Daoy (cell line): ENCODE measurements around the gene NDUFA5. TPM values are rescaled to one million over a fixed set of nuclear protein-coding genes. Genes with fewer than 3 reads are reported as not detected.

Experiments
- DNase-seq: peaks from one replicate; pipeline ENCODE4 v3.0.0-alpha.2; 2015; ENCODE audit warnings: low read depth
- total RNA-seq: library from RNA; depleted of rRNA; stranded (reverse); fragments of >200 nt; shearing (Covaris generic); gene quantifications from 2 replicates; pipeline ENCODE4 v1.2.3, GENCODE V29; 2014; rRNA removed

The NDUFA5 gene
- 149 and 168 TPM in 2 replicates for total RNA-seq

GRCh38 chr7:123557398-123558288, at the start of gene NDUFA5:
NDUFA5 (minus strand) TSS chr7:123557818; CDS start chr7:123557795, 23 bp downstream.
- DNase-seq, result peak; percentile 100

- DNase-seq, result no peak
Observed at GRCh38 chr7:123604739-123605138, 47.1 kb upstream of the NDUFA5 start.

- DNase-seq, result no peak
Observed at GRCh38 chr7:123602648-123603047, 45.0 kb upstream of the NDUFA5 start.

DNA sequence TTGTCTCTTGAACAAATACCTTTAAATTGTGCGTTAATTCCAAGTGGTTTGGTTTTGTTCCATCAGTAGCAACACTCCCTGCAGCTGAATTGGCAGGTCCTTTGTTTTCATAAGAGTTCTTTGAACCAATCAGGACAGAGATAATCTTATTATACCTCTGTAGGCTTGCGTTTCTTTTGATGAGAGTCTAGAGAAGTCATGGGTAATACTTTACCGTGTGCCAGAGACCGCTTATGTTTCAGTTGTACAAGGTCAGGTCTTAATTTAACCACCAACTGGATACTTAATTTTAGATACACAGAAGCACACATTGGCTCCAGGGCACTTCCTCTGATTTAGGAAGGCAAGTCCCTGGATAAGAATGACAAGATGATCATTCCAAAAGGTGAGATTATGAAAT, 43.9 kb upstream of the NDUFA5 start, which contains the start of gene ASB15:
Gene ASB15 (plus strand): TSS at position 292 of the 400 bp plus-strand sequence. CDS start 12,682 bp downstream, outside the sequence.
- DNase-seq, result no peak

- DNase-seq, result no peak
Observed at GRCh38 chr7:123600876-123601275, 43.3 kb upstream of the NDUFA5 start.

DNA sequence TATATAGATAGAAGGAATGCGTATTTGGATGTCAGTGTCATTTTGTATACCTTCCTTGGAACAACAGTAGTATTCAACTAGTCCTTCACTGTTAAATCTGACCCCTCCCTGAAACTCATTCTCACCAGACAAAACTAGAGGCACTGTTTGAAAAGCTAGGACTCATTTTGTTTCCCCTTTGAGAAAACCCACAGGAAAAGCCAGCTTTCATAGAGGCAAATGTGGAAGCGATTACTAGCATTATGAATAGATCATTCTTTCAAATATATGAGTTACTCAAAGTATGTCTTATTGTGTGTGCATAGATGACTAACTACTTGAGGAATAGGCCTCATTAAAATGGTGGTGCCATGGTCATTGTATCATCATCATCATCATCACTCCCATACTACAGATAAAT, 42.1 kb upstream of the NDUFA5 start:
- no peak for DNase-seq

GRCh38 chr7:123598657-123599056, 41.0 kb upstream of the NDUFA5 start:
- no peak for DNase-seq

GRCh38 chr7:123594813-123595241, 37.2 kb upstream of the NDUFA5 start:
- peak; percentile 49 for DNase-seq

GRCh38 chr7:123588376-123588775, 30.8 kb upstream of the NDUFA5 start:
- DNase-seq, result no peak

DNA sequence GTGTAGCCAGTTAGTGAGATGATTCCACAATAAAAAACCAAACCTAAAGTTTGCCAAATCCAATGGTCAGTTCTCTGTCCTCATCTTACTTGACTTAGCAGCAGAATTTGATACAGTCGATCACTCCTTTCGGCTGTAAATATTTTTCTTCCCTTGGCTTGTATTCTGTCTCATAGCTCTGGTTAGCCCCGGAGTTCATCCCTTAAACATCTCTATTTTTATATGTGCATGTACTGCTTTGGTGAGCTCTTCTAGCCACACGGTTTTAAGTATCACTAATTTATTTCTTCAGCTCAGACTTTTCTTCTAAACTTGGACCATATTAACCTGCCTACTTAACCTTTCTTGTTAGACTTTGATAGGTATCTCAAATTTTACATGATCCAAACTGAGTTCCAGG, 26.2 kb upstream of the NDUFA5 start:
- no peak for DNase-seq

- no peak for DNase-seq
Observed at GRCh38 chr7:123581162-123581459, 23.5 kb upstream of the NDUFA5 start.

GRCh38 chr7:123580406-123581161, 23.0 kb upstream of the NDUFA5 start:
- peak; percentile 55 for DNase-seq

DNA sequence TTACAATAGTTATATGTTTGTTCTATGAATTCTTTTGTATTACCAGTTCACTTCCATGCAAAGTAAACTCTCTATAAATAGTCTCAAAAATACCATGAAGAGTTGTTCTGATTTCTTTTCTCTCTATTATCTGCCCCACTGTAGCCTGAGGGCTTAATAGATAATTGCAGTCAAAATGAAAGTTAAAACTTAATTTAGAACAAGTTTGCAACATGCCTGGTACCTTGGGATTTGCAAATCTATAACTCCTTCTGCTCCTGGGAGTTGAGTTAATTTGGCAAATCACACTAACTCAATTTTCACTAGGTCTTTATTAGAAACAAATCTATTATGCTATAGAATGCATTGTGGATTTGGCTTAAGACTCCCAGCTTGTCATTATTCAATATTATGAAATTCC, 21.8 kb upstream of the NDUFA5 start:
- no peak for DNase-seq

GRCh38 chr7:123573896-123574467, 16.4 kb upstream of the NDUFA5 start:
- no peak for DNase-seq

- DNase-seq, result no peak
Observed at GRCh38 chr7:123573341-123573740, 15.7 kb upstream of the NDUFA5 start.

- DNase-seq, result peak; percentile 51
Observed at GRCh38 chr7:123571684-123572083, 14.1 kb upstream of the NDUFA5 start.

- no peak for DNase-seq
Observed at GRCh38 chr7:123571187-123571586, 13.6 kb upstream of the NDUFA5 start.

DNA sequence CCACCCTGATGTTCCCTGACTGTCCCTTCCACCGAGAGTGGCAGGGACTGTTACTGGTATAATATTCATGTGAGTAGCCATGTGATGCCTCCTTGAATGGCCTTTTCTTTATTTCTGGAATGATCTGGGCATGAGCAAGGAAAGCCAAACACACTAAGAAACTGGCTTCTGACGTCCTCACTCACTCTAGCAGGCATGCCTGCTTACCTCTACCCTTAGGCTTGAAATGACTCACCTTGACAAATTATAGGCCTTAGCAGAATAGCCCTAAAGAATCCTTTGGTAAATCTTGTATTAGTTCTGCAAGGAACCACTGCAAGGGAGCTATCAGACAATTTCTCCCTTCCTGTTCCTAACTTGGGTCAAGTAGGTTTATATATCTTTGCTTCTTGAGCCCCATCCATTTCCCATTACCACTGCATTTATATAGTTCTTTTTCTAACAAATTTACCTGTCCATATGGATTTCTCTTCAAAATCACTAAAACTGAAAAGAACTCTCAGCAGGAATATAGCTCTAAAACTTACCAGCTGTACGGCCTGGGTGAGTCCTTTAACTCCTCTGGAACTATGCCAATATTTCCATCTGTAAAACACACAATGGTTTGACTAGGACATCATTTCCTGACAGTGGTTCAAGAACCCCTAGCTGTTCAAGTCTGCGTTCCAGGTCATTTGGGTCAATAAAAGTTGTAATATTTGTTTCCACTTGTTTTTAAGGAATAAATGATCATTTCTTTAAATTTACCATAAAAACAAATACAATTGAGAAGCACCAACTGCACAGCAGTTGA, 13.0 kb upstream of the NDUFA5 start:
- DNase-seq, result no peak

DNA sequence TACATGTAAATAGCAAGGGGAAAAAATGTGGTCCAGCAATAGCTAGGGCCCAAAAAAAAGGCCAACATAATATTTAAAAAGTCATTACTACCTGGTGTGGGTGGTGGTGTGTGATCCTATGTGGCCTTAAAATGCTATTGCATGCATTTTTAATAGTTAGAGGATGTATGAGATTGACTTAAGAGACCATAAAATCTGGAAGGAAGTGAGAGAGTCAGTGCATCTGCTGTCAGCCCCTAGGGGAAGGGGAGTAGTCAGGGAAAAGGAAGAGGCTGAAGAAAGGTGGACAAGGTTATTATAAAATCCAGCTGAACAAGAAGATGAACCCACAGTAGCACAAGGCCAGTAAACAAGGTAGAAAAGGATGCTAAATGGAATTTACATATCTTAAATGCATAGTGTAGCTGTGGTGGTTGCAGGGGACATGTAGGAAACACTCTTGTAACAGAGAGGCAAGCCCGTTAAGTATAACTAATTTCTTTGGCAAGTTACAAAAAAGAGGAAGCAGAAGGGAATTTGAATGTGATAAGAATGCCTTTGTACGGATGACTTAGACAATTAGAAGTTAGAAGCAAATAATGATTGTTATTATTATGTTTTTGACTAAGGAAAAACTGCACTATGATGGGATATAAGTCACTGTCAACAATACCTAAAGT, 11.9 kb upstream of the NDUFA5 start:
- no peak for DNase-seq

DNA sequence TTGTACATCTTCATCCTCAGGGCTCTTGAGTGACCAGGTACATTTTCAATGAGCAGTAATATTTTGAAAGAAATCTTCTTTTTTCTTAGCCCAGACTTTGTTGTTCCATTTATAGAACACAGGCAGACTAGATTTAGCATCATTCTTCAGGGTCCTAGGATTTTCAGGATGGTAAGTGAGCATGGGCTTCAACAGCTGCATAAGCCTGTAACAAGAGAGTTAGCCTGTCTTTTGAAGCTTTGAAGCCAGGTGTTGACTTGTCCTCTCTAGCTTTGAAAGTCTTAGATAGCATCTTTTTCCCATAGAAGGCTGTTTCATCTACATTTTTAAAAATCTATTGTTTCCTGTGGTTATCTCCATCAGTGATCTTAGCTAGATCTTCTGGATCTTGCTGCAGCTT, 4.5 kb upstream of the NDUFA5 start:
- DNase-seq, result no peak

DNA sequence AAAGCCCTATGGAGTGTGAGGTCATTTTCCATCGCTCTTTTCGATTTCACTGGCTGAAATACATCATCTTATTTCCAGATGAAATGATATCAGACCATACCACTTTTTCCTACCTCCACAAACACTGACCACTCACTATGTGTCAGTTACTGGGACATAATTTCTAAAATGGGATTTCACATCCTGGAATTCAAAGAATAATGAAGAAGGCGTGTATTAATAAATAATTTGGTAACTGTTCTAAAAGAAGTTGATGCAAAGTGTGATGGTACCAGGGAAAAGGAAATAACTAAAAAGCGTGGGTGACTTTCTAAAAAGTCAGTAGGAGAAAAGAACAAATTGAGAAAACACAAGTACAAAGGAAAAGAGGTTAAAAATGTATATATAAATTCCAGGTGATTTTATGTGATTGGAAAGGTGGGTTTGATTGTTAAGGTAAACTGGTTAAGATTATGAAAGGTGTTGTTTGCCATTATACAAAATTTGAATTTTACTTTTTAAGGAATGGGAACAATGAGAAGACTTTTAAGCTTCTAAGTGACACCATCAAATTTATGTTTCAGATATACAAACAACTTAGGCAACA, 764 bp upstream of the NDUFA5 start:
- DNase-seq, result no peak
